ENCODE data around the gene PIN1.
"Not testable (repeated sequence)": the region's sequence is repeated elsewhere in the genome, so short reads cannot be mapped to it uniquely, and the experiment has no call there.

Gene PIN1

DNA sequence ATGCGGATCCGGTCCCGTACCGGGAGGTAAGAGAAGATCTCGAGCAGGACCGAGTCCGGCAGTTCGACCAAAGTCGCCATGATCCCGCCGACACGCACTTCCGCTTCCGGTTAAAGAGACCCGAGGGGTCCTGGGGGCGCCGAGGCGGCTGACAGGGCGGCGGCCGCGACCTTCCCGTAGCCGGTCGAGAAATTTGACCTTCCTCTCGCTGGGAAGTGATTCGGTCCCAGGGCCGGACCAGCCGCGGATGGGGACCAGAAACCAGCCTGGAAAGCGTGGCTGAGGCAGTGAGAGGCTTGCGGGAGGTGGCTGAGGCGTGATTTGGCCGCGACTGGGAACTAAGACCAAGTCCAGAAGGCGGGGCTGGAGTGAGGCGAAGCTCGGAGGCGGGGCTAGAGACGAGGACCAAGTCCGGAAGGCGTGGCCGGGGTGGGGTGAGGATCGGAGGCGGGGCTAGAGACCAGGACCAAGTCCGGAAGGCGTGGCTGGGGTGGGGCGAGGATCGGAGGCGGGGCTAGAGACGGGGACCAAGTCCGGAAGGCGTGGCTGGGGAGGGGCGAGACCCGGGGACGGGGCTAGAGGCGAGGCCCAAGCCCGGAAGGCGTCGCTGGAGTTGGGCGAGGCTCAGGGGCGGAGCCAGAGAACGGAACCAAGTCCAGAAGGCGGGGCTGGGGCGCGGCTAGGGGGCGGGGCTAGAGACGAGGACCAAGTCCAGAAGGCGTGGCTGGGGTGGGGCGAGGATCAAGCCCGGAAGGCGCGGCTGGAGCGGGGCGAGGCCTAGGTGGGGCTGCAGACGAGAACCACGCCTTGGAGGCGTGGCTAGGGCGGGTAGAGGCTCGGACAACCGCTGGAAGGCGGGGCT, 16.2 kb upstream of the PIN1 start, which contains the start of gene FBXL12:
Gene FBXL12, minus strand, starts transcription at position 346 of the 862 bp plus-strand sequence. Its CDS starts 266 bp downstream, at position 80.
- DNase-seq: peak; percentile 100

DNA sequence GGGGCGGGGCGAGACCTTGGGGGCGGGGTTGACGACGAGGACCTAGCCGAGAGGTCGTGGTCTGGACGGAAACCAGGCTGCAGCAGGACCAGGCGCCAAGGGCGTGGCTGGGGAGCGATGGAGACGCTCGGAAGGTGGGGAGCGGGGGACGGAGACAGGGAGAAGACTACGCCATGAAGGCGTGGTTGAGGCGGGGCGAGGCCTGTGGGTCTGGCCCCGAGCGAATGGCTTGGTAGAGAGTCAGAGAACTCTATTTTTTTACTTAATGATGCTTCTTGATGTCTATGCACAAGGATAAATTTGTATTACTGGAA, 15.6 kb upstream of the PIN1 start:
- no peak for DNase-seq

DNA sequence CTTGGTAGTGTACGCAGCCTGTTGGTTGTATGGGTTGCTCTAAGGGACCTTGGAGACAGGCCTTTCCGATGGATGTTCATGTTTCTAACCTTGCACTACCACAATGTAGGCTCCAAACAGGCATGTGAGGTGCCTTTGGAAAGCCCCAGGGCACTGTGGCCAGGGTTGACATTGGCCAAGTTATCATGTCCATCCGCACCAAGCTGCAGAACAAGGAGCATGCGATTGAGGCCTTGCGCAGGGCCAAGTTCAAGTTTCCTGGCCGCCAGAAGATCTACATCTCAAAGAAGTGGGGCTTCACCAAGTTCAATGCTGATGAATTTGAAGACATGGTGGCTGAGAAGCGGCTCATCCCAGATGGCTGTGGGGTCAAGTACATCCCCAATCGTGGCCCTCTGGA, 15.1 kb upstream of the PIN1 start:
- DNase-seq: not testable (repeated sequence)

DNA sequence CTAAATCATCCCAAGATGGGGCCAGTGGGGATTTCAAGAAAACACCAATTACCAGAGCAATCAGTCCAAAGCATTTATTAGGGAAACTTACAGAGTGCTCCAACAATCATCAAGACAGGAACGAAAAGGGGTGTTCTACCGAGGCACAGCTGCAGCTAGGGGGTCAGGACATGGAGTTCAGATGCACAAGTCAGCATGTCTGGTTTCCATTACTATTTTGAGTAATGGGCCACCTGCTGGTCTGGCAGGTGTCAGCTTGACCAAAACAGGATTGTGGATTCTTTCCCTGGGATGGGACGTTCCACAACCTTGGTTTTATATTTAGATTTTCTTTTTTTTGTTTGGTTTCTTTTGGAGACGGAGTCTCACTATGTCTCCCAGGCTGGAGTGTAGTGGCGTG, 11.3 kb upstream of the PIN1 start:
- no peak for DNase-seq

DNA sequence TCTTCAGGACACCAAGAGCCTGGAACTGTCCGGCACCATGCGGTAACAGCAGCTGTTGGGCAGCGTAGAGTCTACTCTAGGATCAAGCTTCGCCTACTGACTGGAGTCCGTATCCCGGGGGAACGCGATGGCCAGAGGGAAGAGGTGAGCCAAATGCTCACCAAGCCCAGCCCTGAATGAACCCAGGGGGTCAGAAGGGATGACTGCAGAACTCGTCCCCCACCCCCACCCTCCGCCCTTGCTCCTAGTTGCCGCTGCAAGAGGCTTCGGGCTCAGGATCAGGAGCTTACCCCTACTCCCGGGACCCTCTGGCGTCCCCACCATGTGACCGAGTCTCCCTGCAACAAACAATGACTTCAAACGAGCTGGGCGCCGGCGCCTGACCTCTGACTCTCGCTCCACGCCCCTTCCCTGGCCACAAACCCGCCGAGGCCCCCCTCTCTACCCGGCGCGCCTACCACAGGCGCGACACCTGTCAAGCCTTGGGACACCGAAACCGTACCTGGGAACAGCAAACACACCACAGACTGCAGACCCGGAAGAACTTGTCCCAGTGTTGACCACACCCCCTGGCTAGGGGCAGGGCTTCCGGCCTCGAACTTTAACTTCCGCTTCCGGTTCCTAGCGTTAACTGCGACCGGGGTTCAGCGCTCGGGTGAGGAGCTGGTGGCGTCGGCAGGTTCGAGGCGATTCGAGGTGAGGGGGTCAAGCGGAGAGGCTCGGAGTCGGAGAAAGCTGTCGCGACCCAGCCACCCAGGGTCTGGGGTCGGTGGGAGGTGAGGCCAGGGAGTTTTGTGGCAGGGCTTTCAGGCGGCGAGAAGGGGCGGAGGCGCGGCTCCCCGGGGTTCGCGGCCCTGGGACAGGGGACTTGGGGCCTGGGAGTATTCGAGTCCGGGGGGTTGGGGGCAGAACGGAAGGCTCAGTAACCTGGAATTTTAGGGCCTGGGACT, 7.6 kb upstream of the PIN1 start, which contains the start of gene UBL5:
Gene UBL5, plus strand, starts transcription at position 630 of the 950 bp plus-strand sequence. CDS start 420 bp downstream, outside the sequence.
- peak; percentile 93 for DNase-seq

DNA sequence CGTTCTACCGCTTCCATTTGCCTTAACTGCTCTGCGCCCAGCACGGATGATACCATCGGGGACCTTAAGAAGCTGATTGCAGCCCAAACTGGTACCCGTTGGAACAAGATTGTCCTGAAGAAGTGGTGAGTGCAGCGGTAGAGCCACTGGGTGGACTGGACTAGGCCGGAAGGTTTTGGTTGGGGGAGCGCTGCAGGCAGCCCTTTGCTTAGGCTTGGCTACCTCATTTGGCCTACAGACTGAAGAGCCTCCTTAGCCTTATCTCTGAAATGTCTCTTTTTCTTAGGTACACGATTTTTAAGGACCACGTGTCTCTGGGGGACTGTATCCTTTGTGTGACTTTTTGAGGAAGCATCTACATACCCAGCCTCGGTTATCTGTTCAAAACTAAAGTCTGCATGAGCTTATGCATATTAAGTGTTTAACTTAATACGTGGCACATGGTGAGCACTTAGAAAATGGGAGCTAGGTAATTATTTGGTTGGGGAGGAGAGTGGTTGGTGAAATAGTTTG, 6.5 kb upstream of the PIN1 start:
- DNase-seq: no peak

DNA sequence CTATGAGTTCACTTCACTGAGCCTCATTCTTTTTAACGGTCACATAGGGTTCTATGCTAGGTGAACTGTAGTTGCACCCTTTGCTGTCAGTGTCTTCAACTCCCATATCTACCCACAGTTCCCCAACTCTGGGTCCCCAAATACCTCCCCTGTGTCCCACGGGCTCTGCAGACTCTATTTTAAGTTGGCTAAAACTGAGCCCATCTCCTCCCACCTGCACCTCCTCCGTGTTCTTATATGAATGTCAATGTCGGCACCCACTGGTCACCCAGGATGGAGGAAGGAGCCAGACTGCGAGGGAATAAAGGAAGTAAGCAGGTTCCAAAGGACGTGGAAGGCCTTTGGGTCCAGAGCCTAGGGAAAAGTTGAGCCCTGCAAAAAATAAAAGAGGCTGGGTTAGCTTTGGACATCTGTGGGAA, 802 bp upstream of the PIN1 start:
- no peak for DNase-seq

DNA sequence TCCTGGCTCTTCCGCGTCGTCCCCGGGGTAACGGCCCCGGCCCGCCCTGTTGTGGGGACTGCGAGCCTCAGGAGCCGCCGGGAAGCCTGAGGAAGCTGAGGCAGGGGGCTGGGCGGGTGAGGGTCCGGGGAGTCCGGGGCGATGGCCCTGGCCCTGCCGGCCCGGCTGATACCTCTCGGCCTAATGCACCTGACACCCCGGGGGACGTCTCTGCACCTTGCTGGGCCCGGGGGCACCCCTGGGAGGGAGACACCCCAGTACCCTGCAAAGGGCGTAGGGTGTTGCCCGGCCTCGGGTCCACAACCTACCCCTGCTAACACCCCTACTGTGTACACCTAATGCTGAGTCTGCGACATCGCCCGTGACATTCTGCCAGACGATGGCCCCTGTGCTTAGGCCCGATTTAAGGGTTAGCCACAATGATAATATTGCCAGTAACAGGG, 410 bp downstream of the PIN1 start:
- DNase-seq: no peak

DNA sequence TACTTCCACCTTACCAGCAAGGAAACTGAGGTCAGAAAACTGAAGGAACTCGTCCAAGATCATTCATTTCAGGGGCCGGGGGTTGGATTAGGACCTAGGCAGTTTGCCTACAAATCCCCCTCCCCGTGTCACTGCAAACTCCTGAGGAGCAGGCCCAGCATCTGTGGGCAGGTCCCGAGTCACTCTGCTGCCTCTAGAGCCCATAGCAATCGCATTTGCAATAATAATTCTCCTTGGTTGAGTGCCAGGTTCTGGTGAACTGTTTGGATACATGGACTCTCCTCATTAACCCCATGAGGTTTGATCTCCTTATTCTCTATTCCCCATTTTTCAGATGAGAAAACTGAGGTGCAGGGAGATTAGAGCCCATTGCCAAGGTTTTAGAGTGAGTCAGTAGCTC, 903 bp downstream of the PIN1 start:
- DNase-seq: no peak

DNA sequence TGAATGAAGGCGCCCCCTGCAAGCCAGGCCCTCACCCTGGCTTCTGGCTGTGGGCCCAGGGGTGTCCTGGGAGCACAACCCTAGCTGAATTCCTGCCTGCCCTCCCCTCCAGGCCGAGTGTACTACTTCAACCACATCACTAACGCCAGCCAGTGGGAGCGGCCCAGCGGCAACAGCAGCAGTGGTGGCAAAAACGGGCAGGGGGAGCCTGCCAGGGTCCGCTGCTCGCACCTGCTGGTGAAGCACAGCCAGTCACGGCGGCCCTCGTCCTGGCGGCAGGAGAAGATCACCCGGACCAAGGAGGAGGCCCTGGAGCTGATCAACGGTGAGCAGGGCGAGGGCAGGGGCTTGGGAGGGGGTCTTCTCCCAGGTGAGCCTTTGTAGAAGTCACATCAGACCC, 3.2 kb downstream of the PIN1 start:
- no peak for DNase-seq

DNA sequence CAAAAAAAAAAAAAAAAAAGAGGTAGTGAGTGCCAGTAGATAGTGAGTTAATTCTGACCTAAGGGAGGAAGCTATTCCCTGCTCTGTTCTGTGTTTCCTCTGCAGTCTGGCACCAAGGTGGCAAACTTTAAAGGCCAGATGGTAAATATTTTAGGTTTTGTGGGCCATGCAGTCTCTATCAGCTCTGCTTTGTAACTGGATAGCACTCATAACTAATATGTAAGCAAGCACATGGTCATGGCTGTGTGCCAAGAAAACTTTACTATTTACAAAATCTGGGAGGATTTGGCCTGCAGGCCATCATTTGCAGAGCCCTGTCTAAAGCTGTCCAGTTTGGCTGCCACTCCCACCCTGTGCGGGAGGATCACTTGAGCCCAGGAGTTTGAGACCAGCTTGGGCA, 4.3 kb downstream of the PIN1 start:
- DNase-seq: no peak

DNA sequence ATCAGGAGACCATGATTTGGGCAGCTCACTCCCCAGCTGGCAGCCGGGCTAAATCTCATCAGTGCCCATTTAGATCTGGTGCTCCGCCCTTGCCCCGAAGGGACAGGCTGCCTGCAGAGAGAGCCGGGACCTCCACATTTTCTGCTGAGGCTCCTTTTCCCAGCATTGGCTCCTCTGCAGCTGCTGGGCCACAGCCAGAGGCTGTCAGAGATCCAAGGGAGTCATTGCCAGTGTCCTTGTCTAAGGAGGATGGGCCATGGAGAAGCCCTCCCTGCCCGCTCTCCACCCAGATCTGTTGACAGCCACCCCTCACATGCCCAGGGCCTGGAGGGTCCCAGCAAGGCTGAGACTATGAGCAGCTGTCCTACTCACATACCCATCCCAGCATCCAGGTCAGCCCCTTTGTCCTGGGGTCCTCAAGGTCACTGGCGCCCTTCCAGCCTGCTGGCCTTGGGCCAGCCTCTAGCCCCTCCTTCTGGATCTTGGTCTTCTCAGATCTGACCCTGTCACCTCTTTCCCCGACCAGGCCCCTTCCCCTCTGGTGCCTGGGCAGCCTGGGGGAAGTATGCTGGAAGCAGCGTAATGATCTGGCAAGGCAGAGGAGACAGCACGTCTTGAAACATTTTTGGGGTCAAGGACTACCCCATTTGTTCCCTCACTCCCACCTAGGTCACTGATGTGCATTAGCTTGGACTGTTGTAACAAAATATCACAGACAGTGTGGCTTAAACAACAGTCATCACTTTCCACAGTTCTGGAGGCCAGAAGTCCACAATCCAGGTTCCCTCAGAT, 7.9 kb downstream of the PIN1 start:
- no peak for DNase-seq

DNA sequence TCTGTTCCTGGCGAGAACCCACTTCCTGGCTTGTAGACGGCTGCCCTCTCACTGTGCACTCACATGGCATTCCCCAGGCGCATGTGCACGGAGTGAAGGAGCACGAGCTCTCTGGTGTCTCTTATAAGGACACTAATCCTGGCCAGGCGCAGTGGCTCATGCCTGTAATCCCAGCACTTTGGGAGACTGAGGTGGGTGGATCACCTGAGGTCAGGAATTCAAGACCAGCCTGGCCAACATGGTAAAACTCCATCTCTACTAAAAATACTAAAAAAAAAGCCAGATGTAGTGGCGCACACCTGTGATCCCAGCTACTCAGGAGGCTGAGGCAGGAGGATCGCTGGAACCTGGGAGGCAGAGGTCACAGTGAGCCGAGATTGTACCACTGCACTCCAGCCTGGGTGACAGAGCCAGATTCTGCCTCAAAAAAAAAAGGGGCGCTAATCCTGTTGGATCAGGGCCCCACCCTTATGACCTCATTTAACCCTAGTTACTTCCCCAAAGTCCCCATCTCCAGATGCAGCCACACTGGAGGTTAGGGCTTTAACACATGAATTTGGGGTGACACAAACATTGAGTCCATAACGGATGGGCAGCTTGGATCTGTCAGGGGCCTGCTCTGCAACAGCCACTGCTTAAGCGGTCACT, 8.6 kb downstream of the PIN1 start:
- not testable (repeated sequence) for DNase-seq

DNA sequence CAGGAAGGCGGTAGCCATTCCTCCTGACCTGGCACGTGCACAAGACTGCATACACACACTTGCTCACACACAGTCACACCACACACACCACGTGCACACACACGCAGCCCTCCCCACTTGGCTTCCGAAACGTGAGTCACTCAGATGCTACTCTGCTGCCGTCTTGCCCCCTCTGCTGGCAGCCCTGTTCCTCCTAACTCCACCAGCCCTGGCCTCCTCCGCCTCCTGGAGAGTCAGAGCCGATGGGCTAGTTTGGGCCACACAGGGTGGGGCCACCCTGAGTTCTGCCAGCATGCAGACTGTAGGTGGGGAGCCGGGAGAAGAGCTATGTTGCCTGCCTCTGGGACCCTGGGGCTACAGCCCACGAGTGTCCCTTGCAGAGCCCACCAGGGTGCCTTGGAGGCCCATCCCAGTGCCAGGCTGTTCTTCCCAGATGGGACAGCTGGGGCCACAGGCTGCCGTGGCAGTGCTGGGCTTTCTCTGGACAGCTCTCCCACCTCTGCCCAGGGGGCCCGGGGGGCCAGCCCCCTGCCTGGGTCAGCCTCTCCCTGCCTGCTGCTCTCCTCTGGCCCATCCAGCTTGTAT, 12.1 kb downstream of the PIN1 start:
- DNase-seq: peak; percentile 75

DNA sequence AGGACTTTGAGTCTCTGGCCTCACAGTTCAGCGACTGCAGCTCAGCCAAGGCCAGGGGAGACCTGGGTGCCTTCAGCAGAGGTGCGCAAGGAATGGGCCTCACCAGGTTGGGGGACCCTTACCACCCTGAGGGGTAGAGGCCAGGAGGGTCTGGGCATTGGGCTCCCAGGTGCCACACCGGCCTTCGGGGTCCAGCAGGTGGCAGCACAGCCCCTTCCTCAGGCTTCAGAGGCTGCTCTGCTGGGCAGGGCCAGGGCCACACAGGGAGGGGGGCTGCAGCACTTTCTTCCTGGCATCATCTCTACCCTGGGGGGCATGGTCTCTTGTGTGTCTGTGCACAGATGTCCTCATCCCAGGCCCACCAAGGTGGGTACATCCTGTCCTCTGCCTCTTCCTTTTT, 12.9 kb downstream of the PIN1 start:
- DNase-seq: peak; percentile 36

DNA sequence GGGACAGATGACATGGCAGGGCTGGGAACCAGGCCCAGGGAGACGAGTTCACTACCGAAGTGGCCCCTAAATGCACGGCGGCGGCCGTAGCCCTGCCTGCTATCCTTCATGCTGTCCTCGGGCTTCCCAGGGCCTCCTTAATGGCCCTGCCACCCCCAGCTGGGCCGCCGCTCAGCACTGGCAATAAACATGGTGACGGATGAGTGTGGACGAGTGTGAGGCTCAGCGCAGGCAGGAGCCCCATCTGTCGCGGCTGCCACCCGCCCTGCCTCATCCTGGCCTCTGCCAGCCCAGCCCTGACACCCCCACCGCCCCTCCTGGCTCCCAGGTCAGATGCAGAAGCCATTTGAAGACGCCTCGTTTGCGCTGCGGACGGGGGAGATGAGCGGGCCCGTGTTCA, 13.6 kb downstream of the PIN1 start:
- DNase-seq: no peak

DNA sequence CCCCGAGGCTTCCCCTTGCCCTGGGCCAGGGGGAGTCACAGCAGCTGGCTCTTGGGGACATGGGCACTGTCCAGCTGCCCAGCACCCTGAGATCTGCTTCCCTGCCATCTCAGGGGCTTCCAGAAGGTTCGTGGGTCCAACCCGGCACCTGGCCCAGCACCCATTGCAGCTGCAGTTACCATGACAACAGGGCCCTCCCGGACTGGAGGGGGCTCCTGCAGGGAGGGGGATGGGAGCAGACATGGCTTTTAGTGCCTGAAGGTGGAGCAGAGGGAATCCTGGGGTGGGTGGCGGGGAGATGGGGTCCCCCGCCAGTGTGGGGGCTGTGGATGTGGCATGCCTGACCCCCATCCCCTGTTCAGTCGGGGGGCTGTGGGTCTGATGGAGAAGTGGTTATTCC, 14.7 kb downstream of the PIN1 start:
- no peak for DNase-seq

DNA sequence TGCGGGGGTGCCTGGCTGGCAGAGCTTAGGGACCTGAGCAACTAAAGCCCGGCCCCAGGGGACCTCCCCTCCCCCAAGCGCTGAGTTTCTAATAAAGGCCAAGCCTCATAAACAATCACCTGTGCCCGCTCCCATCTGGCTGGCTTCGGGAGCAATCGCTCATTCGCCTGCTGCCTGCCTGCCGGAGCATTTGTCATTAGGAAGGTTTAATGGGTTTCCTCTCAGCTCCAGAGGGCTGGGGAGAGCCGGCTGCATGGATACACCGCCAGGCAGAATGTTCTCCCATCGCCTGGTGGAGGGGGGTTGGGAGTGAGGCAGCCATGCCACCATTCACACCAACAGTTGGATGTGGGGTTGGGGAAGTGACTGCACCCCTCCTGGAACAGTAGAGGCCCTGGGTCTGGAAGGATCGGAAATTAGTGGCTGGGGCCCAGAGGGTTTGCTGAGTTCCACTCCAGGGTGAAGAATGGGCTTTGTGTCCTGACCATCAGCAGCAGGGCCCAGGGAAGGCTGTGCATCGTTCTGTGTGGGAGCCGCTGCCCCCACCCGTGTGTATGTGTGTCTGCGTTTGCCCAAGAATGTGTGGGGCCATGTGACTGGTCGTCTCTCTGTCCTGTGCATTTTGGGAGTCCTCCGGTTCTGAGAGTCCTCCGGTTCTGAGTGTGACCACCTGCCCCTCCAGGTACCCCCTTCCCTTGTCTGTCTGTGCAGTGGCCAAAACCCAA, 15.3 kb downstream of the PIN1 start:
- no peak for DNase-seq

DNA sequence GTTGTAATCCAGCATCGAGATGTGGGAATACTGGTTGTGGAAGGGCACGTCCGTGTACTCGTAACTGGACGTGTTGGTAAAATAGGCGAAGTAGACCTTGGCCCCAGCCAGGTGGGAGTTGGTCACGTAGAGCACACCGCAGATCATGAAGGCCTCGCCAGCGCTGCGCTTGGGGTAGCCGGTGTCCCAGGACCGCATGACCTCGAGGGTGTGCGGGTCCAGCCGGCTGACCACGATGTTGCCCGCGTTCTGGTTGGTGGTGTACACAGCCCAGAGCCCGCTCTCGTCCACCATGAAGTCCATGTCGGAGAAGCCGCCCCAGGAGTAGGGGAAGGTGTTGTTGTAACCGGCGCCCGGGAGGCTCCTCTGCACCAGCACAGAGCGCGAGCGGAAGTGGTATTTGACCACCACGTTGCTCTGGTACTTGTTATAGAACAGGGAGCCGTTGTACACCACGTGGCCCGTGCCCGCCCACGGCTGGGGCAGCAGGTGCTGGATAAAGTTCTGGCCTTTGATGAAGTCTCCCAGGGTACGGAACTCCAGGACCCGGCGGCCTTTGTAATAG, 19.2 kb downstream of the PIN1 start:
- DNase-seq: no peak

DNA sequence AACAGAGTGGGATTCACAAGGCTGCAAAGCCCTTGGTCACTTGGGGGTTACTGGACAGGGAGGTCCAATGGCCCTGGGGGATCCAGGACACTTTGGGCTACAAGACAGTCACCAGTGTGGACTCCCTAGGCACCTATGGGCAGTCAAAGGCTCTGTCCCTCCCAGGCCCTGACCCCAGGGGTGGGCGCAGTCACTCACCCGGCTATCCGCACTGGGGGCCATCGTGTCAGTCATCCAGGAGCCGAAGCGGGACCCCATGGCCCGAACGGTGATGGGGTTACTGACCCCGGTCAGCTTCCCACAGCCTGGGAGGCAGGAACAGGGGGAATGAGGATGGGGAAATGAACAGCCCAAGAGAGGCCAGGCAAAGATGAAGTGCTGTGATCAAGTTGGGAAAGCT, 21.5 kb downstream of the PIN1 start:
- DNase-seq: no peak
